Measurements from ENCODE around the gene EBP.

Gene EBP

DNA sequence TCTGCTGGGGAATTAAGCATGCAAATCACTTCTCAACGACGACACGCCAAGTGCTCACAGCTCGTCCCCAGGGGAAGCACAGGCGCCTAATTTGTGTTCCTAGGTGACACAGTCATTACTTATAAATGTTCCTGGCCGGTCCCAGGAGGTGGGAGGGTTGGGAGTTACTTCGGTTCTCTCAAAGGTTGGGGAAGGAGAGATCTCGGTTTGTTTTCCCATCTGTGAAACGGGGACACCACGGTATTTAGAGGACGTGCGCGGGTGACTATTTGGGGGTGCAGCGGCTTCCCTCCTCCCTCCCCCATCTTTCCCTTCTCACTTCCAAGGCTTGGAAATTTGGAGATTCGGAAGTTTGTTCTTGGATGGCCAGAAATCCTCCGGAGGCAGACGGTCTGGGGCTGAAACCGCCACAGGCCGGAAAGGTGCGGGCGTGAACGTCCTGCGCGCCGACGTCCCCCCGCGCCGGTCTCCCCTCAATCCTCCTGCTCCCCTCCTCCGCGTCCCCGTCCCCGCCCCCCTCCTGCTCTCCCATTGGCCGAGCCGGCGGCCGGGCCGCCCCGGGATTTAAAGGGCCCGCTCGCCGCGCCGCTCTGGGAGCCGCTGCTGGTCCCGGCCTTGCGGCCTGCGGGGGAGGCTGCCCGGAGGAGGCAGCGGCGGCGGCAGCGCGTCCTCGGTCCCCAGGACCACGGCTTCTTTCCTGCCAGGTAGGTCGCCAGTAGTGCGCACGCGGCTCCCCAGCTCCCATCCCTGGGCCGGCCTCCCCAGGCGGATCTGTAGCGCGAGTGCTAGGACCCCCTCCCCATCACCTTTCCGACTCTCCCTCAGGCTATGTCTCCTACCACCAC, 13.0 kb upstream of the EBP start, which contains the start of gene PORCN:
PORCN (plus strand) TSS at position 593 of the 845 bp plus-strand sequence. CDS start 829 bp downstream, outside the sequence.
- Histone ChIP-seq H3K4me3 (ENCODE audit: insufficient read length, low read depth) (peak within 1 kb of the TSS; percentile 65), H3K9ac (ENCODE audit: insufficient read length, low read depth) (peak within 1 kb of the TSS; percentile 85), H3K4me1 (ENCODE audit: insufficient read depth, insufficient read length) (no peaks in the 10 kb centered on the region), H3K36me3 (ENCODE audit: insufficient read depth, insufficient read length, low read length) (peaks cover 16% of the 10 kb centered on the region), H3K9me3 (ENCODE audit: insufficient read depth, low read length) (no peaks in the 10 kb centered on the region), H3K27me3 (ENCODE audit: insufficient read depth, insufficient read length) (no peaks in the 10 kb centered on the region)
- TF ChIP-seq YY1 (IDR thresholded peaks at IDR 0.05; ENCODE audit: insufficient read depth, insufficient read length) (no peak), SUZ12 (IDR thresholded peaks at IDR 0.05; ENCODE audit: extremely low read depth, insufficient read depth, insufficient read length) (no peak), ZNF274 (IDR thresholded peaks at IDR 0.05; ENCODE audit: low read depth, low read length) (no peak)
- DNase-seq (ENCODE audit: low read depth, low spot score): peak; percentile 64

DNA sequence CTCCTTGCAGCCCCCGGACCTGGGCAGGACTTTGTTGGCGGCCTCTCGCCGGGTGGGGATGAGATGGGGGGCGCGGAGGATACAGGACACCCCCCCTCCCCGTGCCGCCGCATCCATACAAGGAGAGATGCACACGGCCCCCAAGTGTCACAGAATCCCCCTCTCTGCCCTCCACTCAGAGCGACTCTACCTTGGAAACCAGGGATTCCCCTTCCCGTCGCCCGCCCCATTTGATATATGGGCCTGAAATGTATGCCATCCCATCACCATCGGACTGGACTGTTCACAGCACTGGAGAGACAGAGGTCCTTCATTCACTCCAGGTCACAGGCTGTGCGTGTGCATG, 12.4 kb upstream of the EBP start:
- peak overlapping the region; percentile 65 for H3K4me3 ChIP-seq (ENCODE audit: insufficient read length, low read depth)
- H3K4me1 ChIP-seq (ENCODE audit: insufficient read depth, insufficient read length): no peaks in the 10 kb centered on the region
- TF ChIP-seq YY1 (IDR thresholded peaks at IDR 0.05; ENCODE audit: insufficient read depth, insufficient read length) (no peak), SUZ12 (IDR thresholded peaks at IDR 0.05; ENCODE audit: extremely low read depth, insufficient read depth, insufficient read length) (no peak), ZNF274 (IDR thresholded peaks at IDR 0.05; ENCODE audit: low read depth, low read length) (no peak)
- DNase-seq (ENCODE audit: low read depth, low spot score): no peak
- no peaks in the 10 kb centered on the region for H3K9me3 ChIP-seq (ENCODE audit: insufficient read depth, low read length)
- peak overlapping the region; percentile 85 for H3K9ac ChIP-seq (ENCODE audit: insufficient read length, low read depth)
- H3K36me3 ChIP-seq (ENCODE audit: insufficient read depth, insufficient read length, low read length): peaks cover 17% of the 10 kb centered on the region
- H3K27me3 ChIP-seq (ENCODE audit: insufficient read depth, insufficient read length): no peaks in the 10 kb centered on the region

- H3K4me1 ChIP-seq (ENCODE audit: insufficient read depth, insufficient read length): no peaks in the 10 kb centered on the region
- no peak for TF ChIP-seq ZNF274 (IDR thresholded peaks at IDR 0.05; ENCODE audit: low read depth, low read length)
- no peak for TF ChIP-seq SUZ12 (IDR thresholded peaks at IDR 0.05; ENCODE audit: extremely low read depth, insufficient read depth, insufficient read length)
- TF ChIP-seq YY1 (IDR thresholded peaks at IDR 0.05; ENCODE audit: insufficient read depth, insufficient read length): no peak
- peak overlapping the region; percentile 85 for H3K9ac ChIP-seq (ENCODE audit: insufficient read length, low read depth)
- peak overlapping the region; percentile 65 for H3K4me3 ChIP-seq (ENCODE audit: insufficient read length, low read depth)
- no peaks in the 10 kb centered on the region for H3K9me3 ChIP-seq (ENCODE audit: insufficient read depth, low read length)
- peaks cover 21% of the 10 kb centered on the region for H3K36me3 ChIP-seq (ENCODE audit: insufficient read depth, insufficient read length, low read length)
- H3K27me3 ChIP-seq (ENCODE audit: insufficient read depth, insufficient read length): no peaks in the 10 kb centered on the region
- no peak for DNase-seq (ENCODE audit: low read depth, low spot score)
These were observed 12.0 kb upstream of the EBP start for GRCh38 chrX:48509619-48510018.

GRCh38 chrX:48511560-48511959, 10.0 kb upstream of the EBP start:
- no peaks in the 10 kb centered on the region for H3K27me3 ChIP-seq (ENCODE audit: insufficient read depth, insufficient read length)
- TF ChIP-seq YY1 (IDR thresholded peaks at IDR 0.05; ENCODE audit: insufficient read depth, insufficient read length) (no peak), ZNF274 (IDR thresholded peaks at IDR 0.05; ENCODE audit: low read depth, low read length) (no peak)
- DNase-seq (ENCODE audit: low read depth, low spot score): no peak
- no peaks in the 10 kb centered on the region for H3K4me1 ChIP-seq (ENCODE audit: insufficient read depth, insufficient read length)
- no peak overlapping the region for H3K4me3 ChIP-seq (ENCODE audit: insufficient read length, low read depth)
- no peaks in the 10 kb centered on the region for H3K9me3 ChIP-seq (ENCODE audit: insufficient read depth, low read length)
- H3K9ac ChIP-seq (ENCODE audit: insufficient read length, low read depth): no peak overlapping the region
- peaks cover 26% of the 10 kb centered on the region for H3K36me3 ChIP-seq (ENCODE audit: insufficient read depth, insufficient read length, low read length)

DNA sequence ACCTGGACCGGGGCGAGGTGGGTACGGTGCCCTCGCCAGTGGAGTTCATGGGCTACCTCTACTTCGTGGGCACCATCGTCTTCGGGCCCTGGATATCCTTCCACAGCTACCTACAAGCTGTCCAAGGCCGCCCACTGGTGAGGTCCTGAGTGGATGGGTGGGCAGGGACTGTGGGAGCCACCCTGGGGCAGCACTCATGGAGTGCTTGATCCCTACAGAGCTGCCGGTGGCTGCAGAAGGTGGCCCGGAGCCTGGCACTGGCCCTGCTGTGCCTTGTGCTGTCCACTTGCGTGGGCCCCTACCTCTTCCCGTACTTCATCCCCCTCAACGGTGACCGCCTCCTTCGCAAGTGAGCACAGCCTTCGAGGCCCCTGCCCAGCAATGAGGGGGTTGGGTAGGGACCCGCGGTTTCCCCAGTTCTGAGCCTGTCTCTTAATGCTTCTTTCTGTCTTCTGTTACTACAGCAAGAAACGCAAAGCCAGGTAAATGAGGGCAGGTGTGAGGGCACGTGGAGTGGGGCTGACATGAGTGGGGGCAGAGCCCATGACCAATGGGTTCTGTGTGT, 9.2 kb upstream of the EBP start:
- no peak overlapping the region for H3K9ac ChIP-seq (ENCODE audit: insufficient read length, low read depth)
- TF ChIP-seq YY1 (IDR thresholded peaks at IDR 0.05; ENCODE audit: insufficient read depth, insufficient read length) (no peak), SUZ12 (IDR thresholded peaks at IDR 0.05; ENCODE audit: extremely low read depth, insufficient read depth, insufficient read length) (no peak), ZNF274 (IDR thresholded peaks at IDR 0.05; ENCODE audit: low read depth, low read length) (no peak)
- no peaks in the 10 kb centered on the region for H3K9me3 ChIP-seq (ENCODE audit: insufficient read depth, low read length)
- no peak overlapping the region for H3K4me3 ChIP-seq (ENCODE audit: insufficient read length, low read depth)
- DNase-seq (ENCODE audit: low read depth, low spot score): no peak
- peaks cover 31% of the 10 kb centered on the region for H3K36me3 ChIP-seq (ENCODE audit: insufficient read depth, insufficient read length, low read length)
- no peaks in the 10 kb centered on the region for H3K27me3 ChIP-seq (ENCODE audit: insufficient read depth, insufficient read length)
- H3K4me1 ChIP-seq (ENCODE audit: insufficient read depth, insufficient read length): peaks cover 2% of the 10 kb centered on the region

GRCh38 chrX:48513670-48514069, 7.9 kb upstream of the EBP start:
- H3K4me3 ChIP-seq (ENCODE audit: insufficient read length, low read depth): no peak overlapping the region
- no peak overlapping the region for H3K9ac ChIP-seq (ENCODE audit: insufficient read length, low read depth)
- no peaks in the 10 kb centered on the region for H3K9me3 ChIP-seq (ENCODE audit: insufficient read depth, low read length)
- DNase-seq (ENCODE audit: low read depth, low spot score): no peak
- peaks cover 31% of the 10 kb centered on the region for H3K36me3 ChIP-seq (ENCODE audit: insufficient read depth, insufficient read length, low read length)
- TF ChIP-seq YY1 (IDR thresholded peaks at IDR 0.05; ENCODE audit: insufficient read depth, insufficient read length) (no peak), SUZ12 (IDR thresholded peaks at IDR 0.05; ENCODE audit: extremely low read depth, insufficient read depth, insufficient read length) (no peak), ZNF274 (IDR thresholded peaks at IDR 0.05; ENCODE audit: low read depth, low read length) (no peak)
- peaks cover 2% of the 10 kb centered on the region for H3K4me1 ChIP-seq (ENCODE audit: insufficient read depth, insufficient read length)
- no peaks in the 10 kb centered on the region for H3K27me3 ChIP-seq (ENCODE audit: insufficient read depth, insufficient read length)

DNA sequence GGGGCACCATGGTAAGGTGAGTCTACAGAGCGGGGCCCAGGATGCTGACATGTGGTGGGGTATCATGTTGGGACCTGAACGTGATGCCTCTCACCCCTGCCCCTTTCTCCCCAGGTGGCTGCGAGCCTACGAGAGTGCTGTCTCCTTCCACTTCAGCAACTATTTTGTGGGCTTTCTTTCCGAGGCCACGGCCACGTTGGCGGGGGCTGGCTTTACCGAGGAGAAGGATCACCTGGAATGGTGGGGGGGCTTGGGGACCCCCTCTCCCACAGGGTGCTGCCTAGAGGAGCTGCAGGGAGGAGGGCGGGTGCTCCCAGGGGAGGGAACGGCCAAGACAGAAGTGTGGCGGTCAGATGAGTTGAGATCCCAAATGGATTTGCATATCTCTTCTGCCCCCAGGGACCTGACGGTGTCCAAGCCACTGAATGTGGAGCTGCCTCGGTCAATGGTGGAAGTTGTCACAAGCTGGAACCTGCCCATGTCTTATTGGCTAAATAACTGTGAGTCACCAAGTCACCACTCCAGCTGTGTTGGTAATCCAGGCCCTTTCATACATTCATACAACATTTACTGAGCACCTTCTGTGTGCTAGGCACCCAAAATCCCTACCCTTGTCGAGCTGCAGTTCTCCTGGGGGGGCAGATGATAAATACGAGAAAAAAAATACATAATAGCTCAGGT, 7.3 kb upstream of the EBP start:
- Histone ChIP-seq H3K9ac (ENCODE audit: insufficient read length, low read depth) (no peak overlapping the region), H3K4me3 (ENCODE audit: insufficient read length, low read depth) (no peak overlapping the region), H3K27me3 (ENCODE audit: insufficient read depth, insufficient read length) (no peaks in the 10 kb centered on the region), H3K4me1 (ENCODE audit: insufficient read depth, insufficient read length) (peaks cover 2% of the 10 kb centered on the region), H3K9me3 (ENCODE audit: insufficient read depth, low read length) (no peaks in the 10 kb centered on the region), H3K36me3 (ENCODE audit: insufficient read depth, insufficient read length, low read length) (peaks cover 31% of the 10 kb centered on the region)
- no peak for DNase-seq (ENCODE audit: low read depth, low spot score)
- TF ChIP-seq ZNF274 (IDR thresholded peaks at IDR 0.05; ENCODE audit: low read depth, low read length) (no peak), SUZ12 (IDR thresholded peaks at IDR 0.05; ENCODE audit: extremely low read depth, insufficient read depth, insufficient read length) (no peak), YY1 (IDR thresholded peaks at IDR 0.05; ENCODE audit: insufficient read depth, insufficient read length) (no peak)

Data from NT2/D1 (cell line).